ENCODE results near the gene FAM78A. TPM values are rescaled to one million over a fixed set of nuclear protein-coding genes. Genes with fewer than 3 reads are reported as not detected.

The FAM78A gene
- total RNA-seq, 1 experiment from 2014 or later, result 0.07 TPM

DNA sequence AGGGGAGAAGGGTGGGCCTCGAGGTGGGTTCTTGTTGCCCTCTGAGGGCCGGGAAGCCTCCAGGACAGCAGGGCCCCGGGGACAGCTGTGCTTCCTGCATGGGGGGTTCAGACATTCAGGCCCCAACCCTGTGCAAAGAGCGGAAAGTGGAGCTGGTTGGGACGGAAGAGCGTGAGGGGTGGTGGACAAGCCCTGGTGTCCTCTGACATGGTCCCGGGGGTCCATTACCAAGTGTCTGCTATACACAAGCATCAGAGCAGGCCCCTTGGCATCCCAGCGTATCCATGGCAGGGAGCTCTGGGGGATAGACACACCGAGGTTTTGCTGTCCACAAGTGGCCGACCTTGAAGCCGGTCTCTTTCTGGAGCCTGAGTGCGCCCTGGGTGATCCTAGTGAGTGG, 22.5 kb upstream of the FAM78A start:
- TF ChIP-seq, protein P1, sequence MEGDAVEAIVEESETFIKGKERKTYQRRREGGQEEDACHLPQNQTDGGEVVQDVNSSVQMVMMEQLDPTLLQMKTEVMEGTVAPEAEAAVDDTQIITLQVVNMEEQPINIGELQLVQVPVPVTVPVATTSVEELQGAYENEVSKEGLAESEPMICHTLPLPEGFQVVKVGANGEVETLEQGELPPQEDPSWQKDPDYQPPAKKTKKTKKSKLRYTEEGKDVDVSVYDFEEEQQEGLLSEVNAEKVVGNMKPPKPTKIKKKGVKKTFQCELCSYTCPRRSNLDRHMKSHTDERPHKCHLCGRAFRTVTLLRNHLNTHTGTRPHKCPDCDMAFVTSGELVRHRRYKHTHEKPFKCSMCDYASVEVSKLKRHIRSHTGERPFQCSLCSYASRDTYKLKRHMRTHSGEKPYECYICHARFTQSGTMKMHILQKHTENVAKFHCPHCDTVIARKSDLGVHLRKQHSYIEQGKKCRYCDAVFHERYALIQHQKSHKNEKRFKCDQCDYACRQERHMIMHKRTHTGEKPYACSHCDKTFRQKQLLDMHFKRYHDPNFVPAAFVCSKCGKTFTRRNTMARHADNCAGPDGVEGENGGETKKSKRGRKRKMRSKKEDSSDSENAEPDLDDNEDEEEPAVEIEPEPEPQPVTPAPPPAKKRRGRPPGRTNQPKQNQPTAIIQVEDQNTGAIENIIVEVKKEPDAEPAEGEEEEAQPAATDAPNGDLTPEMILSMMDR (conservative IDR thresholded peaks at IDR 0.05; ENCODE audit: low read depth, low read length), result no peak
- TF ChIP-seq EZH2phosphoT487 (IDR thresholded peaks at IDR 0.05; ENCODE audit: borderline replicate concordance, low read length) (no peak), EZH2 (IDR thresholded peaks at IDR 0.05; ENCODE audit: low read length, unreplicated experiment) (no peak)
- ATAC-seq (no peak), DNase-seq (no peak)
- H3K4me1 ChIP-seq (ENCODE audit: insufficient read depth, low read length), result no peaks in the 10 kb centered on the region
- no peaks in the 10 kb centered on the region for H3K36me3 ChIP-seq (ENCODE audit: low read depth, low read length)
- no peak overlapping the region for H2AFZ ChIP-seq (ENCODE audit: low read length)
- no peak overlapping the region for H3K9ac ChIP-seq (ENCODE audit: low read length)
- ChIA-PET CTCF (no interaction called here), POLR2A (ENCODE audit: unreplicated experiment) (no interaction called here)
- no peaks in the 10 kb centered on the region for H3K27me3 ChIP-seq (ENCODE audit: low read length)
- H3K27ac ChIP-seq (ENCODE audit: low read length), result no peak overlapping the region
- no peaks in the 10 kb centered on the region for H3K79me2 ChIP-seq (ENCODE audit: low read length)
- H3K4me2 ChIP-seq (ENCODE audit: low read length), result no peak overlapping the region
- intact Hi-C loops (cut with micrococcal nuclease), result no loop called here
- no peaks in the 10 kb centered on the region for H3K9me3 ChIP-seq (ENCODE audit: low read length)
- no peaks in the 10 kb centered on the region for H4K20me1 ChIP-seq (ENCODE audit: low read length)
- BruUV-seq (replicated peaks), result no TSS peak
- no peaks in the 10 kb centered on the region for H3F3A ChIP-seq (ENCODE audit: low read length, unreplicated experiment)
- H3K4me3 ChIP-seq (ENCODE audit: low read length), result no peak overlapping the region
- H3K9me2 ChIP-seq (replicated peaks; ENCODE audit: low read length), result no peaks in the 10 kb centered on the region

DNA sequence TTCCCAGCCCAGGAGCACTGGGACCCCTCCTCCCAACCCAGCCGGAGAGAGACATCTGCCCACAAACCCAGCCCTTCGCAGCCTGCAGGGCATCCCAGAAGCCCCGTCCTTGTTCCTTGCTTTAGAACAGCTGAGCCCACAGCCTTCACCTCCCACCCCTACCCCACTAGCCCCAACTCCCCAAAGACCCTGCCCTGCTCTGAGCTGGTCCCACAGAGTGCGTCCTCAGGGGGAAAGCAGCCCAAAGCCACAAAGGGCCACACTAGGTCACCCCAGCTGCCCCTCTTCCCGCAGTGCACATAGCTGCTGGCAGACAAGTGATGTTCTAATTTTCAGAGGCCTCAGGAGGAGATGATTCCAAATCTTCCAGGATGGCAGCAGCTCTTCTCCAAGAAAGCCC, 22.0 kb upstream of the FAM78A start:
- no peak overlapping the region for H3K9ac ChIP-seq (ENCODE audit: low read length)

DNA sequence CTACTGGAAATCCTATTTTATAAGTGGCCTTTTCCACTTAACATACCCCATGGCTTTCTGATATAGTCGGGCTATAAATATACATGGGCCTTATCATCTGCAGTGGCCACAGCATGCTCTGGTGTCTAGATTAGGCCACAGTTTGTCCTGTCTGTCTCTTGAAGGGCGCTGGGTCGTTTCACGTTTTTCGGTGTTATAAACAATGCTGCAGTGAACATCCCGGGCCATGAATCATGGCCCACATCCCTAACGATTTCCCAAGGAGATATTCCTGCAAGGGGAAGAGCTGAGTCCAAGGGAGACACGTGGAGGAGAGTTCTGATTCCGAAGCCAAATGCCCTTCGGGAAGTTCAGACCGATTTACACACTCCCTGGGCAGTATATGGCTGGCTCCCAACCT, 21.6 kb upstream of the FAM78A start:
- ATAC-seq, result no peak
- no peak for DNase-seq
- Histone ChIP-seq H3K4me3 (ENCODE audit: low read length) (no peak overlapping the region), H3K79me2 (ENCODE audit: low read length) (no peaks in the 10 kb centered on the region), H3K27ac (ENCODE audit: low read length) (no peak overlapping the region), H3K27me3 (ENCODE audit: low read length) (no peaks in the 10 kb centered on the region), H2AFZ (ENCODE audit: low read length) (no peak overlapping the region), H3K4me2 (ENCODE audit: low read length) (no peak overlapping the region), H3K36me3 (ENCODE audit: low read depth, low read length) (no peaks in the 10 kb centered on the region), H3K9me2 (replicated peaks; ENCODE audit: low read length) (no peaks in the 10 kb centered on the region), H3K9ac (ENCODE audit: low read length) (no peak overlapping the region), H4K20me1 (ENCODE audit: low read length) (no peaks in the 10 kb centered on the region), H3K9me3 (ENCODE audit: low read length) (no peaks in the 10 kb centered on the region), H3F3A (ENCODE audit: low read length, unreplicated experiment) (no peaks in the 10 kb centered on the region), H3K4me1 (ENCODE audit: insufficient read depth, low read length) (no peaks in the 10 kb centered on the region)
- intact Hi-C loops (cut with micrococcal nuclease), result no loop called here
- ChIA-PET POLR2A (ENCODE audit: unreplicated experiment) (no interaction called here), CTCF (no interaction called here)
- TF ChIP-seq EZH2 (IDR thresholded peaks at IDR 0.05; ENCODE audit: low read length, unreplicated experiment) (no peak), EZH2phosphoT487 (IDR thresholded peaks at IDR 0.05; ENCODE audit: borderline replicate concordance, low read length) (no peak)
- TF ChIP-seq, protein P1 (conservative IDR thresholded peaks at IDR 0.05; ENCODE audit: low read depth, low read length), result no peak
- no TSS peak for BruUV-seq (replicated peaks)

More for the DNA sequence above, 22.0 kb upstream of the FAM78A start:
- BruUV-seq (replicated peaks), result no TSS peak
- Histone ChIP-seq H3K9me3 (ENCODE audit: low read length) (no peaks in the 10 kb centered on the region), H3K9me2 (replicated peaks; ENCODE audit: low read length) (no peaks in the 10 kb centered on the region), H3K36me3 (ENCODE audit: low read depth, low read length) (no peaks in the 10 kb centered on the region), H3K79me2 (ENCODE audit: low read length) (no peaks in the 10 kb centered on the region), H3F3A (ENCODE audit: low read length, unreplicated experiment) (no peaks in the 10 kb centered on the region), H4K20me1 (ENCODE audit: low read length) (no peaks in the 10 kb centered on the region), H3K4me2 (ENCODE audit: low read length) (no peak overlapping the region), H3K27me3 (ENCODE audit: low read length) (no peaks in the 10 kb centered on the region), H3K4me3 (ENCODE audit: low read length) (no peak overlapping the region), H3K27ac (ENCODE audit: low read length) (no peak overlapping the region), H2AFZ (ENCODE audit: low read length) (no peak overlapping the region), H3K4me1 (ENCODE audit: insufficient read depth, low read length) (no peaks in the 10 kb centered on the region)
- ChIA-PET CTCF (no interaction called here), POLR2A (ENCODE audit: unreplicated experiment) (no interaction called here)
- DNase-seq (no peak), ATAC-seq (no peak)
- intact Hi-C loops (cut with micrococcal nuclease), result no loop called here
- no peak for TF ChIP-seq EZH2 (IDR thresholded peaks at IDR 0.05; ENCODE audit: low read length, unreplicated experiment)
- TF ChIP-seq, protein P1 (conservative IDR thresholded peaks at IDR 0.05; ENCODE audit: low read depth, low read length), result no peak
- no peak for TF ChIP-seq EZH2phosphoT487 (IDR thresholded peaks at IDR 0.05; ENCODE audit: borderline replicate concordance, low read length)
